ENCODE results near the gene ANKRD18A. TPM values are rescaled to one million over a fixed set of nuclear protein-coding genes. Genes with fewer than 3 reads are reported as not detected.

ANKRD18A gene
- total and polyA plus RNA-seq, 4 donors: 0.05 to 0.25 (median 0.23) TPM; not detected in 1

DNA sequence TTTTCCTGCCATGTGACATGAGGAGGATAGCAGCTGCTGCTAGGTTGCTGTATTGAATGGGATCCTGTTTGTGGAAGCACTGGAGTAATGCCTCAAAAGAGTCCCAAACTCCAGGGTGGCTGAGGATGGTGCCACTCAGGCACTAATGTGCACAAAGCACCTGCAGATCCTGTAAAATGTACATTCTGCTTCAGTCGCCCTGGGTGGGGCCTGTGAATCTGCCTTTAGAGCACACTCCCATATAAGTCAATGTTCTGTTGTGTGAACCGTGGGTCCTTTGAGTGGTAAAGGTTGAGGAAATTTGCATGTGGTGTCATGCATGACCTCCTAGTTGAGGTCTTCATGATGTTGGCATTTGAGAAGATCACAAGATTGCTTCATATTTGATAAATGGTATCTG, 31.6 kb upstream of the ANKRD18A start:
- Histone ChIP-seq H3K4me1 (ENCODE audit: control insufficient read depth in 4 of 4, insufficient read depth in 4 of 4, low read length in 3 of 4) (no peaks in the 10 kb centered on the region), H3K27me3 (ENCODE audit: control insufficient read depth in 4 of 4, insufficient read depth in 4 of 4, low read length in 3 of 4) (peaks cover 0 to 3% (median under 1%) of the 10 kb centered on the region in 4 donors), H3K36me3 (ENCODE audit: control insufficient read depth in 4 of 4, insufficient read depth in 3 of 4, low read depth in 1 of 4, low read length in 3 of 4) (no peaks in the 10 kb centered on the region), H3K9me3 (ENCODE audit: control insufficient read depth in 4 of 4, low read length in 3 of 4) (no peaks in the 10 kb centered on the region), H3K9ac (ENCODE audit: low read depth in 1 of 2, low read length in 2 of 2) (no peak overlapping the region), H3K4me3 (ENCODE audit: low read depth in 1 of 3, low read length in 3 of 3) (no peak overlapping the region), H3K27ac (ENCODE audit: low read depth in 1 of 2, low read length in 2 of 2) (no peak overlapping the region)
- DNase-seq (ENCODE audit: low spot score): no peak
- no peak for TF ChIP-seq HNF4G (IDR thresholded peaks at IDR 0.05)
- no peak for TF ChIP-seq GABPA (IDR thresholded peaks at IDR 0.05 in 1 of 2, conservative IDR thresholded peaks at IDR 0.05 in 1 of 2)
- TF ChIP-seq FOXA1 (IDR thresholded peaks at IDR 0.05): no peak
- TF ChIP-seq, protein P1, sequence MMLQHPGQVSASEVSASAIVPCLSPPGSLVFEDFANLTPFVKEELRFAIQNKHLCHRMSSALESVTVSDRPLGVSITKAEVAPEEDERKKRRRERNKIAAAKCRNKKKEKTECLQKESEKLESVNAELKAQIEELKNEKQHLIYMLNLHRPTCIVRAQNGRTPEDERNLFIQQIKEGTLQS (IDR thresholded peaks at IDR 0.05): no peak
- TF ChIP-seq JUND (IDR thresholded peaks at IDR 0.05): no peak
- TF ChIP-seq, protein P2, sequence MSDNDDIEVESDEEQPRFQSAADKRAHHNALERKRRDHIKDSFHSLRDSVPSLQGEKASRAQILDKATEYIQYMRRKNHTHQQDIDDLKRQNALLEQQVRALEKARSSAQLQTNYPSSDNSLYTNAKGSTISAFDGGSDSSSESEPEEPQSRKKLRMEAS (IDR thresholded peaks at IDR 0.05): no peak
- TF ChIP-seq, protein P3, sequence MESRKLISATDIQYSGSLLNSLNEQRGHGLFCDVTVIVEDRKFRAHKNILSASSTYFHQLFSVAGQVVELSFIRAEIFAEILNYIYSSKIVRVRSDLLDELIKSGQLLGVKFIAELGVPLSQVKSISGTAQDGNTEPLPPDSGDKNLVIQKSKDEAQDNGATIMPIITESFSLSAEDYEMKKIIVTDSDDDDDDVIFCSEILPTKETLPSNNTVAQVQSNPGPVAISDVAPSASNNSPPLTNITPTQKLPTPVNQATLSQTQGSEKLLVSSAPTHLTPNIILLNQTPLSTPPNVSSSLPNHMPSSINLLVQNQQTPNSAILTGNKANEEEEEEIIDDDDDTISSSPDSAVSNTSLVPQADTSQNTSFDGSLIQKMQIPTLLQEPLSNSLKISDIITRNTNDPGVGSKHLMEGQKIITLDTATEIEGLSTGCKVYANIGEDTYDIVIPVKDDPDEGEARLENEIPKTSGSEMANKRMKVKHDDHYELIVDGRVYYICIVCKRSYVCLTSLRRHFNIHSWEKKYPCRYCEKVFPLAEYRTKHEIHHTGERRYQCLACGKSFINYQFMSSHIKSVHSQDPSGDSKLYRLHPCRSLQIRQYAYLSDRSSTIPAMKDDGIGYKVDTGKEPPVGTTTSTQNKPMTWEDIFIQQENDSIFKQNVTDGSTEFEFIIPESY (IDR thresholded peaks at IDR 0.05): no peak
- TF ChIP-seq RXRA (IDR thresholded peaks at IDR 0.05): no peak
- no peak for TF ChIP-seq EGR1 (IDR thresholded peaks at IDR 0.05; ENCODE audit: low read depth in 2 of 2)
- TF ChIP-seq RAD21 (IDR thresholded peaks at IDR 0.05): no peak
- 64% methylated on average over 2 of the region's 2 CpGs for WGBS

DNA sequence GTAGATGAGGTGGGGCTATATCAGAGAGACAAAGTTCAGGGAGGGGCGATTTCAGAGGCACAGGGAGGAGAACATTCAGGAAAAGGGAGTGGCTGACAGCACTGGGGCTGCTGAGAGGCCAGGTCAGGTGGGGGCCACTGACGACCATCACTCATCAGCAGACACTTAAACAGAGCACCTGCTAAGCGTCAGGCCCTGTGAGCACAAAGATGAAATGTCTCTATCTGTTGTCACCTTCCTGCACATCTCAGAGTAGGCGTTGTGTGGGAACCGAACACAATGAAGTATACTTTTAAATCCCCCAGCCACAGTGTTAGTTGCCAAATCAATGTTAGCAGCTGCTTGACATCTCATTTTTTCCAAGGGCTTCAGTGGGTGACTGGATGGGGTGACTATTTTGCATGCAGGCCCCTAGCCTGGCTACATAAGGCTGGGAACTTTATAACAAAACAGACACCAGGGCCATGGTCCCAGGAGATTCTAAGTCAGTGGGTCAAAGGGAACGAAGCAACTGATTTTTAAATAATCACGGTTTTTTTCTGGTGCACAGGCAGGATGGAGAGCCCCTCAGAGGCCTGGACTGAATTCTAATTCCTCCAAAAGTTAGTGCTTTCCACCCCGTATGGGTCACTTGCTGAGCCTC, 31.1 kb upstream of the ANKRD18A start:
- no peaks in the 10 kb centered on the region for H3K9me3 ChIP-seq (ENCODE audit: control insufficient read depth in 4 of 4, low read length in 3 of 4)
- TF ChIP-seq TAF1 (conservative IDR thresholded peaks at IDR 0.05): no peak
- TF ChIP-seq NR2F2 (IDR thresholded peaks at IDR 0.05): no peak
- TF ChIP-seq RAD21 (IDR thresholded peaks at IDR 0.05): no peak
- TF ChIP-seq SP1 (IDR thresholded peaks at IDR 0.05): no peak
- TF ChIP-seq RXRA (IDR thresholded peaks at IDR 0.05): no peak
- TF ChIP-seq, protein P1 (IDR thresholded peaks at IDR 0.05): no peak
- TF ChIP-seq FOXA1 (IDR thresholded peaks at IDR 0.05): no peak
- TF ChIP-seq HNF4A (conservative IDR thresholded peaks at IDR 0.05): no peak
- TF ChIP-seq GABPA (IDR thresholded peaks at IDR 0.05 in 1 of 2, conservative IDR thresholded peaks at IDR 0.05 in 1 of 2): no peak
- TF ChIP-seq, protein P3 (IDR thresholded peaks at IDR 0.05): no peak
- TF ChIP-seq EGR1 (IDR thresholded peaks at IDR 0.05; ENCODE audit: low read depth in 2 of 2): no peak
- TF ChIP-seq, protein P4, sequence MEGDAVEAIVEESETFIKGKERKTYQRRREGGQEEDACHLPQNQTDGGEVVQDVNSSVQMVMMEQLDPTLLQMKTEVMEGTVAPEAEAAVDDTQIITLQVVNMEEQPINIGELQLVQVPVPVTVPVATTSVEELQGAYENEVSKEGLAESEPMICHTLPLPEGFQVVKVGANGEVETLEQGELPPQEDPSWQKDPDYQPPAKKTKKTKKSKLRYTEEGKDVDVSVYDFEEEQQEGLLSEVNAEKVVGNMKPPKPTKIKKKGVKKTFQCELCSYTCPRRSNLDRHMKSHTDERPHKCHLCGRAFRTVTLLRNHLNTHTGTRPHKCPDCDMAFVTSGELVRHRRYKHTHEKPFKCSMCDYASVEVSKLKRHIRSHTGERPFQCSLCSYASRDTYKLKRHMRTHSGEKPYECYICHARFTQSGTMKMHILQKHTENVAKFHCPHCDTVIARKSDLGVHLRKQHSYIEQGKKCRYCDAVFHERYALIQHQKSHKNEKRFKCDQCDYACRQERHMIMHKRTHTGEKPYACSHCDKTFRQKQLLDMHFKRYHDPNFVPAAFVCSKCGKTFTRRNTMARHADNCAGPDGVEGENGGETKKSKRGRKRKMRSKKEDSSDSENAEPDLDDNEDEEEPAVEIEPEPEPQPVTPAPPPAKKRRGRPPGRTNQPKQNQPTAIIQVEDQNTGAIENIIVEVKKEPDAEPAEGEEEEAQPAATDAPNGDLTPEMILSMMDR (IDR thresholded peaks at IDR 0.05; ENCODE audit: low read depth, low read length, missing input control): no peak
- no peak for DNase-seq (ENCODE audit: low spot score)
- H3K36me3 ChIP-seq (ENCODE audit: control insufficient read depth in 4 of 4, insufficient read depth in 3 of 4, low read depth in 1 of 4, low read length in 3 of 4): no peaks in the 10 kb centered on the region
- no peak overlapping the region for H3K27ac ChIP-seq (ENCODE audit: low read depth in 1 of 2, low read length in 2 of 2)
- H3K4me1 ChIP-seq (ENCODE audit: control insufficient read depth in 4 of 4, insufficient read depth in 4 of 4, low read length in 3 of 4): no peaks in the 10 kb centered on the region
- no peak overlapping the region for H3K4me3 ChIP-seq (ENCODE audit: low read depth in 1 of 3, low read length in 3 of 3)
- H3K9ac ChIP-seq (ENCODE audit: low read depth in 1 of 2, low read length in 2 of 2): no peak overlapping the region
- WGBS: 81% methylated on average over 8 of the region's 8 CpGs
- H3K27me3 ChIP-seq (ENCODE audit: control insufficient read depth in 4 of 4, insufficient read depth in 4 of 4, low read length in 3 of 4): peaks cover 0 to 3% (median under 1%) of the 10 kb centered on the region in 4 donors
